ENCODE data around the gene AVEN.
"Not testable (repeated sequence)": the region's sequence is repeated elsewhere in the genome, so short reads cannot be mapped to it uniquely, and the experiment has no call there.

Gene AVEN

GRCh38 chr15:34055868-34056595 is 17.0 kb upstream of the AVEN start:
- H3K4me3 ChIP-seq (replicated peaks; ENCODE audit: low read depth, low read length): no peak overlapping the region
- no peak for TF ChIP-seq CTCF (IDR thresholded peaks at IDR 0.05; ENCODE audit: low read depth, low read length, missing control alignments)
- no peak for DNase-seq (ENCODE audit: extremely low read depth, low read depth)

- DNase-seq (ENCODE audit: extremely low read depth, low read depth): no peak
- H3K4me3 ChIP-seq (replicated peaks; ENCODE audit: low read depth, low read length): no peak overlapping the region
- TF ChIP-seq CTCF (IDR thresholded peaks at IDR 0.05; ENCODE audit: low read depth, low read length, missing control alignments): no peak
These were observed 15.2 kb upstream of the AVEN start for GRCh38 chr15:34054081-34054707.

- not testable (repeated sequence) for H3K4me3 ChIP-seq (replicated peaks; ENCODE audit: low read depth, low read length); DNase-seq (ENCODE audit: extremely low read depth, low read depth)
These were observed 11.4 kb upstream of the AVEN start for GRCh38 chr15:34050385-34050784.

GRCh38 chr15:34049112-34049511 is 10.1 kb upstream of the AVEN start:
- no peak for TF ChIP-seq CTCF (IDR thresholded peaks at IDR 0.05; ENCODE audit: low read depth, low read length, missing control alignments)
- DNase-seq (ENCODE audit: extremely low read depth, low read depth): no peak
- H3K4me3 ChIP-seq (replicated peaks; ENCODE audit: low read depth, low read length): no peak overlapping the region

GRCh38 chr15:34047893-34048775 is 9.1 kb upstream of the AVEN start:
- no peak overlapping the region for H3K4me3 ChIP-seq (replicated peaks; ENCODE audit: low read depth, low read length)
- TF ChIP-seq CTCF (IDR thresholded peaks at IDR 0.05; ENCODE audit: low read depth, low read length, missing control alignments): no peak
- DNase-seq (ENCODE audit: extremely low read depth, low read depth): no peak

GRCh38 chr15:34046471-34047145 is 7.6 kb upstream of the AVEN start:
- no peak overlapping the region for H3K4me3 ChIP-seq (replicated peaks; ENCODE audit: low read depth, low read length)
- DNase-seq (ENCODE audit: extremely low read depth, low read depth): no peak
- no peak for TF ChIP-seq CTCF (IDR thresholded peaks at IDR 0.05; ENCODE audit: low read depth, low read length, missing control alignments)

Data from HFF-Myc (cell line).